Naive B cell (primary cell): ENCODE measurements around the gene SPATS2L. TPM values are rescaled to one million over a fixed set of nuclear protein-coding genes. Genes with fewer than 3 reads are reported as not detected.

Source experiments
- ATAC-seq, 2 donors: fragments of 150-1000 bp; cut with Tn5 transposase; 2 replicates each; pipeline ENCODE4 v1.10.0; 2021; ENCODE audit warnings: low read depth in 2 of 2, mild to moderate bottlenecking in 2 of 2, moderate library complexity in 2 of 2
- DNase-seq: peaks from one replicate; pipeline ENCODE4 v3.0.0; 2022
- H3K27ac Mint-ChIP-seq, 6 donors: one replicate each; pipeline ENCODE4 v1.8.0; 2020 to 2022; ENCODE audit warnings: mild to moderate bottlenecking in 6 of 6, mixed read lengths in 6 of 6, moderate library complexity in 5 of 6, inconsistent platforms in 2 of 6
- H3K27me3 Mint-ChIP-seq, 3 donors: one replicate each; pipeline ENCODE4 v1.8.0; 2021 to 2022; ENCODE audit warnings: mixed read lengths in 3 of 3, mild to moderate bottlenecking in 1 of 3
- H3K36me3 Mint-ChIP-seq, 2 donors: one replicate each; pipeline ENCODE4 v1.8.0; 2020 to 2022; ENCODE audit warnings: mixed read lengths in 2 of 2, inconsistent platforms in 1 of 2, mild to moderate bottlenecking in 1 of 2
- H3K4me1 Mint-ChIP-seq, 3 donors: one replicate each; pipeline ENCODE4 v1.8.0; 2020 to 2022; ENCODE audit warnings: mixed read lengths in 3 of 3, inconsistent platforms in 1 of 3, mild to moderate bottlenecking in 1 of 3, moderate library complexity in 1 of 3
- H3K4me3 Mint-ChIP-seq, 8 donors: one replicate each; pipeline ENCODE4 v1.8.0; 2020 to 2022; ENCODE audit warnings: mild to moderate bottlenecking in 8 of 8, mixed read lengths in 8 of 8, moderate library complexity in 8 of 8, inconsistent platforms in 2 of 8
- H3K9me3 Mint-ChIP-seq, 7 donors: one replicate each; pipeline ENCODE4 v1.8.0; 2020 to 2022; ENCODE audit warnings: mixed read lengths in 7 of 7, mild to moderate bottlenecking in 5 of 7, inconsistent platforms in 2 of 7, moderate library complexity in 1 of 7
- polyA plus RNA-seq, 6 donors: library from polyadenylated mRNA; unstranded; fragments of 300-500 nt; fragmentation: Illumina TruSeq; gene quantifications; one replicate each; pipeline ENCODE4 v1.2.3, GENCODE V29; 2021; ENCODE audit warnings: low read depth in 6 of 6

Gene SPATS2L, protein sequence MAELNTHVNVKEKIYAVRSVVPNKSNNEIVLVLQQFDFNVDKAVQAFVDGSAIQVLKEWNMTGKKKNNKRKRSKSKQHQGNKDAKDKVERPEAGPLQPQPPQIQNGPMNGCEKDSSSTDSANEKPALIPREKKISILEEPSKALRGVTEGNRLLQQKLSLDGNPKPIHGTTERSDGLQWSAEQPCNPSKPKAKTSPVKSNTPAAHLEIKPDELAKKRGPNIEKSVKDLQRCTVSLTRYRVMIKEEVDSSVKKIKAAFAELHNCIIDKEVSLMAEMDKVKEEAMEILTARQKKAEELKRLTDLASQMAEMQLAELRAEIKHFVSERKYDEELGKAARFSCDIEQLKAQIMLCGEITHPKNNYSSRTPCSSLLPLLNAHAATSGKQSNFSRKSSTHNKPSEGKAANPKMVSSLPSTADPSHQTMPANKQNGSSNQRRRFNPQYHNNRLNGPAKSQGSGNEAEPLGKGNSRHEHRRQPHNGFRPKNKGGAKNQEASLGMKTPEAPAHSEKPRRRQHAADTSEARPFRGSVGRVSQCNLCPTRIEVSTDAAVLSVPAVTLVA
- polyA plus RNA-seq = 1 to 10 TPM in 2 of 6 donors, under 1 TPM in 1, not detected in 3; 0.33 to 2.8 (median 1.2) TPM

DNA sequence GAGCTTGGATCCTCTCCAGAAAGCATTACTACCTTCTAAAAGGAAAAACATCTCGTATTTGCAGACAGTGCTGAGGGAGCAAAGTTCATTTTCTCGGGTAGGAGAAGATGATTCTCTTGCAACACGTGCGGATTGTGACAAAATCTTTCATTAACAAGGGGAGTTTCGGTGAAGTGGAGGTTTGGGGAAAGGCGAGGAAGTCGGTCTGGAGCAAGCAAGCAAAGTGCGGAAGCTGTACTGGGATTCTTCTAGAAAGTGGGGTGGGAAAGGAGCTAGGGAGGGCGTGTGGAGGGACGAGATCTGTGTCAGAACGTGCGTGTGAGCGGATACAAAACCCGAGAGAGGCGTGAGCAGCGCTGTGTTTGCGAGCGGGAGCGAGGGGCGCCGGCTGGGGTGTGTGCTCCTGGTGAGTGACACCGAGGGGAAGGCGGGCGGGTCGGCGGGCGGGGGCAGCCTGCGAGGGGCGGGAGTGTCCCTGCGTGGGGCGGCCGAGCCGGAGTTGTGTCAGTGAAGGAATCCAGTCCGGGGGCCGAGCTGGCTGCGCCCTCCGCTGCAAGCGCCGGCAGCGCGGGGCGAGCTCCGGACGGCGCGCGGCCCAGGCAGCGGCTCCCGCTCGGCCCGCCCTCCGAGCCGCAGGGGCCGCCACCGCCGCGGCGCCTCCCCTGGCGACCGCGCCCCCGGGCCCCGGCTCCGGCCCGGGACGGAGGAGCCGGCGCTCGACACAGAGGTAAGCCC is at the start of gene SPATS2L:
TSS of gene SPATS2L (plus strand) at position 498 of the 735 bp plus-strand sequence. CDS start 82,552 bp downstream, outside the sequence.
- Mint-ChIP-seq H3K27me3 (peaks cover 29 to 41% (median 32%) of the 10 kb centered on the region in 3 donors), H3K27ac (peak within 1 kb of the TSS in 4 of 6 donors; percentile 9 to 85 (median 80)), H3K36me3 (peaks cover 0 to 15% of the 10 kb centered on the region in 2 donors), H3K4me1 (peaks cover 5 to 11% (median 10%) of the 10 kb centered on the region in 3 donors), H3K4me3 (peak within 1 kb of the TSS; percentile 85 to 95 (median 92)), H3K9me3 (no peaks in the 10 kb centered on the region)
- DNase-seq = peak; percentile 15
- ATAC-seq = peak; percentile 61 to 69

DNA sequence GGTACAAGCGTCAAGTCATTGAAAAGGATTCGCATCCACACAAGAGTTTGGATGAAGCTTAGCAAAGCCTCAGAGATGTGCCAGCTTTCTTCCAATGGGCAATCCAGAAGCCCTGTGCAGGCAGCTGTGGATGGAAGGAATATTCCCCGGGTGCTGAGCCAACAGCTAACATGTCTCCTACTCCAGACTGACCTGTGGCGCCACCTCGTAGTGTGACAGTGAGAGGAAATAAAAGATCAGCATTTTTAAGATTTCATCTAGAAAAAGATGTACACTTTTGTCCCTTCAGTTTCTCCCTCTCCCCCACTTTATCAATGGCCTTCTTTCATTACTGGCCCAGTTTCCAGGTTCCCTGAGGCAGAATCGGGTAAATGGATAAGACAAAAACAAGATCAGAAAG is 48.9 kb upstream of the SPATS2L start:
- H3K27ac Mint-ChIP-seq = no peak overlapping the region
- H3K36me3 Mint-ChIP-seq = no peaks in the 10 kb centered on the region
- H3K9me3 Mint-ChIP-seq = peaks cover 0 to 2% (median 0%) of the 10 kb centered on the region in 7 donors
- H3K4me3 Mint-ChIP-seq = no peak overlapping the region
- DNase-seq = no peak
- peaks cover 9 to 24% (median 19%) of the 10 kb centered on the region in 3 donors for H3K27me3 Mint-ChIP-seq
- H3K4me1 Mint-ChIP-seq = no peaks in the 10 kb centered on the region
- no peak for ATAC-seq

DNA sequence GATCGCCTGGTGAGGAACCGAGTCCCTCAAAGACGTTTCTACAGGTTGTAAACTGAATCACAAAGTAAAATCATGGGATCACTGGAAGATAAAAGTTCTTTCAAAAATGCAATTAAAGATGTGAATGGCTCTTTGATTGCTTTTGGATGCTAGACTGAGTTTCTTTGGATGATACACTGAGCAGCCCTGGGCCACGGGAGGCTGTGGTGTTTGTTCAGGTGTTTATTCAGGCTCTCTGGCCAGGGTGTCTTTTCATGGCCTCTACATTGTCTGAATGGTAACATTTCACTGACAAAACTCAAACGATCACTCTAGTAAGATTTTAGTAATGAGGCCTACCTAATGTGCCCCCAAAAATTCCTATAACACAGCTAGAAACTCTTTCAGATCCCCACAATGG is 48.4 kb upstream of the SPATS2L start:
- no peak for ATAC-seq
- Mint-ChIP-seq H3K4me3 (no peak overlapping the region), H3K27ac (no peak overlapping the region), H3K27me3 (peaks cover 6 to 22% (median 15%) of the 10 kb centered on the region in 3 donors), H3K4me1 (no peaks in the 10 kb centered on the region), H3K9me3 (peaks cover 0 to 2% (median 0%) of the 10 kb centered on the region in 7 donors), H3K36me3 (no peaks in the 10 kb centered on the region)
- no peak for DNase-seq

DNA sequence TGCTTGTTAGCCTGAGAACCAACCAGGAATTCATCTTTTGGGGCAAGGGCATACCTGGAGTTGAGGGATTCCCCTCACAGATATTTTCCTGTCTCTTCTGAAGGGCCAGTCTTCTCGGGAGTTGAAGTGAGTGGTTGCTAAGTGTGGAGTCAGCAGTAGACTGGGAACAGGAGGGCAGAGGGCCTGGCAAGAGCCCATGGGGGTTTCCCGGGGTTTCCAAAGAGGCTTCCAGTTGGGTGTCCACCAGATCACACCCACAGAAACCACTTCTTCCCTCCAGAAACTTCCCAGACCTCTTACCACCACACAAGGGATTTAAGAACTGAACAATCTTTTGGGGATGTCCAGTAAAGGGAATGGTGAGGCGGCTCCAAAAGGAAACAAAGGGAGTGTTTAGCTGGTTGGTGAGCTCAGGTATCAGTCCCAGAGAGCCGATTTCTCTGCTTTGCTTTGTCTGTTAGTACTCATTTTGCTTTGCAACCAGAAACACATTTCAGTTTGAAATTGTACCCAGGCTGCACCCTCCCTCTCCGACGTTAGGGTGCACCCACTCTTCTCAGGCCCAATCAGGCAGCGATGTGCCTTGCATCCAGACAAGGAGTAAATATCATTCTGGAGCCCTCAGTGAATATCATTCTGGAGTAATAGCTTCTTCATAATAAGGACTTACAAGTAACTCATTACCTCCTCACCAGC is 47.5 kb upstream of the SPATS2L start:
- ATAC-seq (no peak), DNase-seq (no peak)
- peaks cover 0 to 27% (median 12%) of the 10 kb centered on the region in 3 donors for H3K27me3 Mint-ChIP-seq
- no peak overlapping the region for H3K27ac Mint-ChIP-seq
- no peak overlapping the region for H3K4me3 Mint-ChIP-seq
- no peaks in the 10 kb centered on the region for H3K36me3 Mint-ChIP-seq
- peaks cover 0 to 2% (median 0%) of the 10 kb centered on the region in 7 donors for H3K9me3 Mint-ChIP-seq
- no peaks in the 10 kb centered on the region for H3K4me1 Mint-ChIP-seq

DNA sequence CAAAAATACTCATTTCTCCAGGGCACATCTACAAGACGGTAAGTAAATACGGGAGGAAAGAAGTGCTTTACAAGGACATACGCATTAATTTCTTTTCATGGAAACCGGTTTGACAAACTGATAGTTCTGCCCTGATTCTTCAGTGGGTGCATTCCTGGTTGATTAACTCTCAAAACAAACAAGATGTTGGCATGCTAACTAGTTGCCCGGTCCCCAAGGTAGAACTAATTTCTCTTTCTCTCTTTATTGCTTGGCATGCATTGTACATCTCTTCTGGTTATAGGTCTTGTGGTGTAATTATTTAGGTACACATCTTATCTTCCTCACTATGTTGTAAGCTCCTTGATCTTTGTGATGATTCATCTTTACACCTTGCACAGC is 46.9 kb upstream of the SPATS2L start:
- Mint-ChIP-seq H3K27me3 (peaks cover 0 to 23% (median 9%) of the 10 kb centered on the region in 3 donors), H3K4me1 (no peaks in the 10 kb centered on the region), H3K4me3 (no peak overlapping the region), H3K36me3 (no peaks in the 10 kb centered on the region), H3K9me3 (peaks cover 0 to 2% (median 0%) of the 10 kb centered on the region in 7 donors), H3K27ac (no peak overlapping the region)
- DNase-seq (no peak), ATAC-seq (no peak)

DNA sequence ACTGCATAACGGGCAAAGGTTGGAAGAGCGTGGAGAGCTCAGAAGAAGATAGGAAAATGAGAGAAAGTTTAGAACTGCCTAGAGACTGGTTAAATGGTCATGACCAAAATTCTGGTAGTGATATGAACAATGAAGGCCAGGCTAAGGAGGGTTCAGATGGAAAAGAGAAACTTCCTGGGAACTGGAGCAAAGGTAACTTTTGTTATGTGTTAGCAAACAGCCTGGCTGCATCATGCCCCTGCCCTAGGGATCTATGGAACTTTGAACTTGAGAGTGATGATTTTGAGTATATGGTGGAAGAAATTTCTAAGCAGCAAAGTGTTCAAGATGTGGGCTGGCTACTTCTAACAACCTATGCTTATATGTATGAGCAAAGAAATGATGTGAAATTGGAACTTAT is 44.4 kb upstream of the SPATS2L start:
- peaks cover 0 to 13% (median 9%) of the 10 kb centered on the region in 3 donors for H3K27me3 Mint-ChIP-seq
- H3K4me1 Mint-ChIP-seq = no peaks in the 10 kb centered on the region
- no peak overlapping the region for H3K4me3 Mint-ChIP-seq
- H3K27ac Mint-ChIP-seq = no peak overlapping the region
- H3K36me3 Mint-ChIP-seq = no peaks in the 10 kb centered on the region
- no peak for DNase-seq
- no peak for ATAC-seq
- peaks cover 0 to 2% (median 0%) of the 10 kb centered on the region in 7 donors for H3K9me3 Mint-ChIP-seq

DNA sequence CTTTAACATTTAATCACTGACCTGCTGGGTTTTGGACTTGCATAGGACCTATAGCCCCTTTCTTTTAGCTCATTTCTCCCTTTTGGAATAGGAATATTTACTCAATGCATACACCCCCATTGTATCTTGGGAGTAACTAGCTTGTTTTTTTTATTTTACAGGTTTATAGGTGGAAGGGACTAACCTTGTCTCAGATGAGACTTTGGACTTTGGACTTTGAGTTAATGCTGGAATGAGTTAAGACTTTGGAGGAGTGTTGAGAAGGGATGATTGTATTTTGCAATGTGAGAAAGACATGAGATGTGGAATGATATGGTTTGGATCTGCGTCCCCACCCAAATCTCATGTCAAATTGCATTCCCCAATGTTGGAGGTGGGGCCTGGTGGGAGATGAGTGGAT is 43.2 kb upstream of the SPATS2L start:
- DNase-seq = no peak
- no peak overlapping the region for H3K4me3 Mint-ChIP-seq
- no peak for ATAC-seq

DNA sequence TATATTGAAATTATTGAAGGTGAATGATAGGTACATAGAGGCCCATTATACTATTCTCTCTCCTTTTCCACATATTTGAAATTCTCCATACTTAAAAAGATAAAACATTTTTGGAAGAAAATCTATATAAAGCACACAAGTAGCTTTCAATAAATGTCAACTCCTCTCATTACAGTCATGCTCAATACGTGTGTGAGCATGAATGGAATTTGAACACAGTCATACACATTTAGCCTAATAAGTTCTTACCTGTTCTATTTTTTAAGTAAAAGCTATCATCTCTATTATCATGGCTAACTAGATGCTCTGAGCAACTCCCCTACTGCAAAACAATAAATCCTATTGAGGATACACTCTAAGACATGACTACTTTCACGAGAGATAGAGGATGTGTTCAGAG is 41.9 kb upstream of the SPATS2L start:
- ATAC-seq (no peak), DNase-seq (no peak)
- Mint-ChIP-seq H3K4me3 (no peak overlapping the region), H3K27me3 (peaks cover 0 to 13% (median 10%) of the 10 kb centered on the region in 3 donors), H3K27ac (no peak overlapping the region), H3K9me3 (peaks cover 0 to 2% (median 0%) of the 10 kb centered on the region in 7 donors), H3K4me1 (no peaks in the 10 kb centered on the region), H3K36me3 (no peaks in the 10 kb centered on the region)

More for the DNA sequence above, 43.2 kb upstream of the SPATS2L start:
- Mint-ChIP-seq H3K4me1 (no peaks in the 10 kb centered on the region), H3K36me3 (no peaks in the 10 kb centered on the region), H3K9me3 (peaks cover 0 to 2% (median 0%) of the 10 kb centered on the region in 7 donors), H3K27ac (no peak overlapping the region), H3K27me3 (peaks cover 0 to 13% (median 10%) of the 10 kb centered on the region in 3 donors)

DNA sequence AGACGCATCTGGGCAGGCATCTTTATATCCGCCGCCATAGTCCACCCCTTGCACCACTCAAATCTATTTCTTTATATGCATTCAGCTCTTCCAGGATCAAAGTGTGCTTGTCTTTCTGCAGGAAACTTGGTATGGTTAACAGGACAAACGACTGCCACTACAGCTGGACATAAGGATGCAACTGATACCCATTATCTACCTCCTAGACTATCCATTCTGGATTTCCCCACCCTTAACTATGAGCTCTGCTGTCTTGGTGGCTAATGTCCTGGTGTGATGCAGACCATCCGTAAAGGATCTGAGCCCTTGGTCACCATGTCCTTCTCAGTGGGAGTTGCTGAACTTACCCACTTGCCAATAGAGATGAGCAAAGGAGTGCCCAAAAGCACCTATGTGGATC is 40.1 kb upstream of the SPATS2L start:
- Mint-ChIP-seq H3K4me1 (peaks cover 0 to 6% (median 3%) of the 10 kb centered on the region in 3 donors), H3K27ac (no peak overlapping the region), H3K27me3 (peaks cover 0 to 13% (median 5%) of the 10 kb centered on the region in 3 donors), H3K36me3 (no peaks in the 10 kb centered on the region), H3K9me3 (peaks cover 0 to 2% (median 0%) of the 10 kb centered on the region in 7 donors), H3K4me3 (no peak overlapping the region)
- no peak for DNase-seq
- no peak for ATAC-seq

DNA sequence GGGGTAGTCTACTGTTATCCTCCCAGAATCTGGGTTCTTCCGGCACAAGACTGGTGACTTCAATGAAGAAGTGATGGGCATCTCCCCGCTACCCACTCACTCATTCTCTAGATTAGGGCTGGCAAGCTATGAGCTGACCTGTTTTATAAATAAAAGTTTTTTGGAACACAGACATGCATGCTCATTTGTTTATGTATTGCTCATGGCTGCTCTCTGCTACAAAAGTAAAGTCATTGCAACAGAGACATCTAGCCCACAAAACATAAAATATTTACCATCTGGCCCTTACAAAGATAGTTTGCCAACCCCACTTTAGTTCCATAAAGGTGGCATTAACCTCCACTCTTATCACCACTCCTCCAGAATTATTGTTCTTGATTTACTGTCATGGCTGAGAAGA is 39.1 kb upstream of the SPATS2L start:
- no peaks in the 10 kb centered on the region for H3K36me3 Mint-ChIP-seq
- peaks cover 0 to 7% (median 5%) of the 10 kb centered on the region in 3 donors for H3K27me3 Mint-ChIP-seq
- DNase-seq (no peak), ATAC-seq (no peak)
- H3K27ac Mint-ChIP-seq = no peak overlapping the region
- H3K4me1 Mint-ChIP-seq = peaks cover 0 to 6% (median 3%) of the 10 kb centered on the region in 3 donors
- H3K9me3 Mint-ChIP-seq = no peaks in the 10 kb centered on the region
- H3K4me3 Mint-ChIP-seq = no peak overlapping the region

DNA sequence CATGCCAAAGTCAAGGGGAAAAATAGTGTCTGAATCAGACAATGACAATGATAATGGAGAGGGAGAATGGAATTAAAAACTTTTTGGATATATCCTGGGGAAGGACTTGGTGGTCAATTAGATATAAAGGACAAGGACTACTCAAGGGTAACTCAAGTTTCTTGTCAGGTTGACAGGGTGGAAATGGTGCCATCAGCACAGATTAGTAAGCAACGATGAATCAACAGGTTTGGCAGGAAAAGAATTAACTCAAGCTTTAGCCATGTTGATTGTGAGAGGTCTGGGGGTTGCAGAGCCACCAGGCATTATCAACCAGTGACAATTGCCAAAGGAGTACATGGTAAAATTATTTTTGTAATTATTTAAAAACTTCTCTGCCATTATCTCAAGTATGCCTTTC is 35.8 kb upstream of the SPATS2L start:
- H3K9me3 Mint-ChIP-seq = no peaks in the 10 kb centered on the region
- H3K27ac Mint-ChIP-seq = peak overlapping the region in 2 of 6 donors; percentile 22 to 73
- no peak for DNase-seq
- no peak overlapping the region for H3K4me3 Mint-ChIP-seq
- no peak for ATAC-seq
- H3K4me1 Mint-ChIP-seq = peaks cover 0 to 6% (median 3%) of the 10 kb centered on the region in 3 donors
- H3K36me3 Mint-ChIP-seq = no peaks in the 10 kb centered on the region
- peaks cover 0 to 5% (median 3%) of the 10 kb centered on the region in 3 donors for H3K27me3 Mint-ChIP-seq

DNA sequence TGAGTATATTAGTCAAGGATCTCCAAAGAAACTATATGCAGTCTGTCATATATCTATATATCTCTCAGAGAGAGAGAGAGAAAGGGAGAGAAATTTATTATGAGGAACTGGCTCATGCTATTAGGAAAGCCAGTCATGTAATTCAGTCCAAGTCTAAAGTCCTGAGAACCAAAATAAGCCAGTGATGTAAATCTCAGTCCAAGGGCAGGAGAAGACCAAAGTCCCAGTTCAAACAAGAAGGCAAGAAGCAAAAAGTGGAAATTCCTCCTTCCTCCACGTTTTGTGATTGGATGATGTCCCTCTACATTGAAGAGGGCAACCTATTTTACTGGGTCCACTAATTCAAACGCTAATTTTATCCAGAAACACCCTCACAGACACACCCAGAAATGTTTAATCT is 34.2 kb upstream of the SPATS2L start:
- ATAC-seq (no peak), DNase-seq (no peak)
- Mint-ChIP-seq H3K4me1 (peaks cover 0 to 6% (median 3%) of the 10 kb centered on the region in 3 donors), H3K27me3 (peaks cover 5 to 9% (median 7%) of the 10 kb centered on the region in 3 donors), H3K4me3 (no peak overlapping the region), H3K36me3 (no peaks in the 10 kb centered on the region), H3K27ac (no peak overlapping the region), H3K9me3 (peaks cover 0 to under 1% (median 0%) of the 10 kb centered on the region in 7 donors)
